Measurements from ENCODE around the gene CTNNA2.

Gene CTNNA2

GRCh38 chr2:80573950-80574349 is 1061.1 kb downstream of the CTNNA2 start:
- TF ChIP-seq CTCF (IDR thresholded peaks at IDR 0.05; ENCODE audit: low read depth, low read length), result no peak
- Histone ChIP-seq H3K27me3 (no peaks in the 10 kb centered on the region), H3K4me3 (ENCODE audit: low read depth, low read length) (no peak overlapping the region), H3K9me3 (no peaks in the 10 kb centered on the region), H3K4me1 (no peaks in the 10 kb centered on the region), H3K36me3 (no peaks in the 10 kb centered on the region)
- no peak for DNase-seq

- Histone ChIP-seq H3K27me3 (no peaks in the 10 kb centered on the region), H3K36me3 (no peaks in the 10 kb centered on the region), H3K9me3 (no peaks in the 10 kb centered on the region), H3K4me1 (no peaks in the 10 kb centered on the region), H3K4me3 (ENCODE audit: low read depth, low read length) (no peak overlapping the region)
- no peak for TF ChIP-seq CTCF (IDR thresholded peaks at IDR 0.05; ENCODE audit: low read depth, low read length)
- DNase-seq, result no peak
These were observed 1066.9 kb downstream of the CTNNA2 start for GRCh38 chr2:80579756-80580155.

GRCh38 chr2:80591233-80591632 is 1078.4 kb downstream of the CTNNA2 start:
- no peak for TF ChIP-seq CTCF (IDR thresholded peaks at IDR 0.05; ENCODE audit: low read depth, low read length)
- no peaks in the 10 kb centered on the region for H3K9me3 ChIP-seq
- H3K36me3 ChIP-seq, result no peaks in the 10 kb centered on the region
- DNase-seq, result no peak
- no peaks in the 10 kb centered on the region for H3K27me3 ChIP-seq
- no peak overlapping the region for H3K4me3 ChIP-seq (ENCODE audit: low read depth, low read length)
- H3K4me1 ChIP-seq, result no peaks in the 10 kb centered on the region

GRCh38 chr2:80592106-80592505 is 1079.3 kb downstream of the CTNNA2 start:
- Histone ChIP-seq H3K4me1 (no peaks in the 10 kb centered on the region), H3K36me3 (no peaks in the 10 kb centered on the region), H3K4me3 (ENCODE audit: low read depth, low read length) (no peak overlapping the region), H3K9me3 (no peaks in the 10 kb centered on the region), H3K27me3 (no peaks in the 10 kb centered on the region)
- TF ChIP-seq CTCF (IDR thresholded peaks at IDR 0.05; ENCODE audit: low read depth, low read length), result no peak
- no peak for DNase-seq

GRCh38 chr2:80610108-80610507 is 1097.3 kb downstream of the CTNNA2 start:
- no peak overlapping the region for H3K4me3 ChIP-seq (ENCODE audit: low read depth, low read length)
- no peaks in the 10 kb centered on the region for H3K4me1 ChIP-seq
- no peaks in the 10 kb centered on the region for H3K36me3 ChIP-seq
- no peak for DNase-seq
- no peaks in the 10 kb centered on the region for H3K9me3 ChIP-seq
- H3K27me3 ChIP-seq, result no peaks in the 10 kb centered on the region
- no peak for TF ChIP-seq CTCF (IDR thresholded peaks at IDR 0.05; ENCODE audit: low read depth, low read length)

GRCh38 chr2:80621656-80622055 is 1108.8 kb downstream of the CTNNA2 start:
- DNase-seq, result no peak

More at GRCh38 chr2:80621656-80622055, 1108.8 kb downstream of the CTNNA2 start:
- H3K9me3 ChIP-seq, result no peaks in the 10 kb centered on the region
- H3K27me3 ChIP-seq, result no peaks in the 10 kb centered on the region
- no peaks in the 10 kb centered on the region for H3K4me1 ChIP-seq
- no peaks in the 10 kb centered on the region for H3K36me3 ChIP-seq
- no peak for TF ChIP-seq CTCF (IDR thresholded peaks at IDR 0.05; ENCODE audit: low read depth, low read length)
- no peak overlapping the region for H3K4me3 ChIP-seq (ENCODE audit: low read depth, low read length)

All from BE2C (cell line).